Measurements from ENCODE around the gene THAP7. TPM values are rescaled to one million over a fixed set of nuclear protein-coding genes. Genes with fewer than 3 reads are reported as not detected.
A peak's percentile ranks its signal among the peaks of the same experiment; 100 is the strongest.

THAP7 gene
- total and polyA plus RNA-seq, 9 of the 15 experiments (the other 6 are each of a cell fraction or from before 2014, with no cell fraction given) = 7.9 to 263 (median 84.1) TPM

- TF ChIP-seq CREB3 (tag; conservative IDR thresholded peaks at IDR 0.05; ENCODE audit: low read depth) (no peak), SLC30A9 (CRISPR knock-in tag; IDR thresholded peaks at IDR 0.05) (no peak), EZH2 (IDR thresholded peaks at IDR 0.05; ENCODE audit: borderline replicate concordance, low read depth, low read length) (no peak), ZNF316 (IDR thresholded peaks at IDR 0.05) (no peak), ZNF695 (CRISPR knock-in tag; IDR thresholded peaks at IDR 0.05) (no peak), KDM1A (IDR thresholded peaks at IDR 0.05) (no peak), GATAD2B (IDR thresholded peaks at IDR 0.05; ENCODE audit: borderline replicate concordance) (no peak), ETS2 (tag; IDR thresholded peaks at IDR 0.05; ENCODE audit: borderline replicate concordance, poor library complexity, severe bottlenecking) (no peak), LCOR (CRISPR knock-in tag; IDR thresholded peaks at IDR 0.05) (no peak), KLF16 (IDR thresholded peaks at IDR 0.05) (no peak), FOXP1 (CRISPR knock-in tag; IDR thresholded peaks at IDR 0.05) (no peak), SMARCC2 (IDR thresholded peaks at IDR 0.05; ENCODE audit: low read depth) (no peak), JUN (IDR thresholded peaks at IDR 0.05; ENCODE audit: borderline replicate concordance, low read depth, low read length) (no peak), JUN (CRISPR knock-in tag; IDR thresholded peaks at IDR 0.05; ENCODE audit: borderline replicate concordance) (no peak), E2F4 (CRISPR knock-in tag; IDR thresholded peaks at IDR 0.05; ENCODE audit: low read depth) (0 out of 2 replicates have a peak, but pooled peaks have one; percentile 48), ZNF41 (CRISPR knock-in tag; conservative IDR thresholded peaks at IDR 0.05) (no peak), CHD1 (IDR thresholded peaks at IDR 0.05; ENCODE audit: low read length) (no peak), ERF (CRISPR knock-in tag; IDR thresholded peaks at IDR 0.05) (0 out of 2 replicates have a peak, but pooled peaks have one; percentile 59), ZNF408 (CRISPR knock-in tag; IDR thresholded peaks at IDR 0.05; ENCODE audit: low read depth) (no peak), ZNF75A (CRISPR knock-in tag; IDR thresholded peaks at IDR 0.05) (no peak), HSF4 (CRISPR knock-in tag; IDR thresholded peaks at IDR 0.05; ENCODE audit: borderline replicate concordance) (no peak), ZNF3 (CRISPR knock-in tag; IDR thresholded peaks at IDR 0.05) (no peak), ZNF512 (tag; IDR thresholded peaks at IDR 0.05) (no peak), TRIM28 (IDR thresholded peaks at IDR 0.05) (no peak), ZNF384 (IDR thresholded peaks at IDR 0.05; ENCODE audit: low read depth, low read length) (no peak), ARHGAP35 (IDR thresholded peaks at IDR 0.05; ENCODE audit: partially characterized antibody) (no peak), FOS (IDR thresholded peaks at IDR 0.05; ENCODE audit: extremely low read depth, insufficient read length) (no peak), HCFC1 (IDR thresholded peaks at IDR 0.05; ENCODE audit: low read depth, low read length) (no peak), KLF1 (tag; IDR thresholded peaks at IDR 0.05) (0 out of 2 replicates have a peak, but pooled peaks have one; percentile 30)
Observed at GRCh38 chr22:21043860-21044535, 42.1 kb upstream of the THAP7 start (continued).
